HCT116 (cell line): ENCODE measurements around the gene SLC27A2. TPM values are rescaled to one million over a fixed set of nuclear protein-coding genes. Genes with fewer than 3 reads are reported as not detected.

Experiments
- ATAC-seq: fragments of 200-7000 bp; cut with Tn5 transposase; 2 replicates; pipeline ENCODE4 v1.9.1; 2020; ENCODE audit warnings: mild to moderate bottlenecking, moderate library complexity
- BruUV-seq: library from RNA; stranded (reverse); fragments of 400-500 nt; replicated peaks from 2 replicates; lab custom pipeline; 2021; lab: Mats Ljungman, UMichigan
- CTCF ChIA-PET: fragments of 300-600 bp; sonication (Branson Sonifier 250); formaldehyde crosslinking; loops from one replicate; lab custom pipeline; 2021; ENCODE audit warnings: antibody characterized with exemption; lab: Charles Lee
- POLR2A ChIA-PET: fragments of 300-600, 350-600 bp; sonication (Branson Sonifier 250); formaldehyde crosslinking; loops from one replicate; lab custom pipeline; 2021; ENCODE audit warnings: antibody characterized with exemption; lab: Charles Lee
- RAD21 ChIA-PET, 2 experiments: fragments of 300-600 bp; sonication (Branson Sonifier 250); formaldehyde crosslinking; loops; one replicate each; lab custom pipeline; 2023; ENCODE audit warnings: low total read pairs in 2 of 2; ENCODE audit not compliant: uncharacterized antibody in 2 of 2, unreplicated experiment in 2 of 2, low non-redundant PET in 1 of 2; lab: Charles Lee
- DNase-seq: peaks from one replicate; pipeline ENCODE4 v3.0.0-alpha.2; 2010; ENCODE audit warnings: low read depth, low spot score
- H2AFZ ChIP-seq: fragments of 200-600 bp; shearing (Covaris generic), sonication (generic); 2 replicates; pipeline ENCODE4 v1.6.1; 2017; ENCODE audit warnings: low read depth, mixed run types, mixed read lengths, antibody characterized with exemption, low read length; ENCODE audit not compliant: poor library complexity, severe bottlenecking
- H3K27ac ChIP-seq: 2 replicates; pipeline ENCODE4 v1.5.1; 2012; ENCODE audit warnings: low read depth, low read length
- H3K27me3 ChIP-seq: fragments of 200-600 bp; sonication (generic); 2 replicates; pipeline ENCODE4 v1.6.1; 2016; ENCODE audit warnings: mixed run types, low read length, mixed read lengths; ENCODE audit not compliant: insufficient read depth
- H3K36me3 ChIP-seq, 2 experiments: fragments of 200-500 bp in 1 of 2; fragments of 200-600 bp in 1 of 2; sonication (Bioruptor generic) in 1 of 2; sonication (generic) in 1 of 2; 2 replicates each; pipeline versions ENCODE4 v1.5.1 to v1.6.1; 2014 to 2016; ENCODE audit warnings: low read length in 2 of 2, inconsistent platforms in 1 of 2, mixed read lengths in 1 of 2, mixed run types in 1 of 2; ENCODE audit not compliant: insufficient read depth in 2 of 2, control insufficient read depth in 1 of 2
- H3K4me1 ChIP-seq, 2 experiments: fragments of 200-600 bp in 1 of 2; sonication (generic) in 1 of 2; 2 replicates each; pipeline versions ENCODE4 v1.5.1 to v1.6.1; 2012 to 2017; ENCODE audit warnings: low read length in 2 of 2, inconsistent platforms in 1 of 2, mild to moderate bottlenecking in 1 of 2, mixed read lengths in 1 of 2, mixed run types in 1 of 2, moderate library complexity in 1 of 2; ENCODE audit not compliant: insufficient read depth in 2 of 2, control insufficient read depth in 1 of 2
- H3K4me2 ChIP-seq: fragments of 200-600 bp; sonication (generic); 2 replicates; pipeline ENCODE4 v1.6.1; 2017; ENCODE audit warnings: mixed run types, low read length, mixed read lengths
- H3K4me3 ChIP-seq, 2 experiments: fragments of 200-600 bp in 1 of 2; sonication (generic) in 1 of 2; replicated peaks in 1 of 2; 2 replicates each; pipeline ENCODE4 v1.5.1; 2011 to 2016; ENCODE audit warnings: low read length in 2 of 2, control low read depth in 1 of 2, low read depth in 1 of 2, mild to moderate bottlenecking in 1 of 2, mixed read lengths in 1 of 2, mixed run types in 1 of 2
- H3K79me2 ChIP-seq: fragments of 200-600 bp; sonication (generic); 2 replicates; pipeline ENCODE4 v1.6.1; 2017; ENCODE audit warnings: mild to moderate bottlenecking, mixed run types, low read length, moderate library complexity, mixed read lengths; ENCODE audit not compliant: insufficient read depth
- H3K9ac ChIP-seq: fragments of 200-600 bp; sonication (generic); 2 replicates; pipeline ENCODE4 v1.6.1; 2016; ENCODE audit warnings: low read length, mixed read lengths
- H3K9me2 ChIP-seq: fragments of 200-600 bp; sonication (generic), shearing (Covaris generic); 2 replicates; pipeline ENCODE4 v1.6.1; 2017; ENCODE audit warnings: mixed run types, mild to moderate bottlenecking, moderate library complexity; ENCODE audit not compliant: insufficient read depth
- H3K9me3 ChIP-seq, 2 experiments: fragments of 200-500 bp in 1 of 2; fragments of 200-600 bp in 1 of 2; sonication (Bioruptor generic) in 1 of 2; sonication (generic) in 1 of 2; 2 replicates each; pipeline ENCODE4 v1.6.1; 2014 to 2017; ENCODE audit warnings: low read length in 2 of 2, mixed read lengths in 2 of 2, inconsistent platforms in 1 of 2, low read depth in 1 of 2, mild to moderate bottlenecking in 1 of 2, mixed run types in 1 of 2, moderate library complexity in 1 of 2; ENCODE audit not compliant: control insufficient read depth in 1 of 2, insufficient read depth in 1 of 2
- H4K20me1 ChIP-seq: fragments of 200-600 bp; sonication (generic), shearing (Covaris generic); 2 replicates; pipeline ENCODE4 v1.6.1; 2017; ENCODE audit warnings: mixed run types, mild to moderate bottlenecking, moderate library complexity; ENCODE audit not compliant: insufficient read depth
- EGR1 ChIP-seq: IDR thresholded peaks from 2 replicates; pipeline ENCODE4 v1.6.1; 2012; ENCODE audit warnings: low read depth
- ELF1 ChIP-seq: IDR thresholded peaks from 2 replicates; pipeline ENCODE4 v1.6.1; 2012; ENCODE audit warnings: low read depth, borderline replicate concordance
- FOSL1 ChIP-seq: IDR thresholded peaks from 2 replicates; pipeline ENCODE4 v1.6.1; 2012; ENCODE audit warnings: low read depth
- POLR2A ChIP-seq: IDR thresholded peaks from 2 replicates; pipeline ENCODE4 v1.7.0; 2011; ENCODE audit warnings: borderline replicate concordance; ENCODE audit not compliant: insufficient read depth, insufficient read length; ENCODE audit errors: extremely low read depth
- SIN3A ChIP-seq: IDR thresholded peaks from 2 replicates; pipeline ENCODE4 v1.6.1; 2012; ENCODE audit warnings: low read depth
- TCF7L2 ChIP-seq: IDR thresholded peaks from 2 replicates; pipeline ENCODE4 v1.7.0; 2011; ENCODE audit warnings: borderline replicate concordance, inconsistent platforms; ENCODE audit not compliant: insufficient read depth, insufficient read length; ENCODE audit errors: extremely low read depth
- YY1 ChIP-seq: IDR thresholded peaks from 2 replicates; pipeline ENCODE4 v1.6.1; 2011; ENCODE audit warnings: low read length, low read depth, moderate library complexity, mild to moderate bottlenecking; ENCODE audit not compliant: insufficient replicate concordance; ENCODE audit errors: extremely low read depth
- ZFX ChIP-seq: fragments of 450-650 bp; IDR thresholded peaks from 2 replicates; pipeline ENCODE4 v1.6.1; 2017
- intact Hi-C: fragments of 100-400 bp; cut with micrococcal nuclease; formaldehyde crosslinking; loops from 2 replicates; pipeline ENCODE4 v1.10.0; 2022
- total RNA-seq: library from RNA; stranded (reverse); gene quantifications from one replicate; pipeline ENCODE4 v1.2.1, GENCODE V29; 2021; ENCODE audit not compliant: unreplicated experiment
- TF ChIP-seq, protein P1 (sequence below): IDR thresholded peaks from 2 replicates; pipeline ENCODE4 v1.6.1; 2012
- TF ChIP-seq, protein P2 (sequence below): IDR thresholded peaks from 2 replicates; pipeline ENCODE4 v1.6.1; 2011; ENCODE audit warnings: mild to moderate bottlenecking, low read length, moderate library complexity; ENCODE audit not compliant: insufficient replicate concordance; ENCODE audit errors: extremely low read depth
- TF ChIP-seq, protein P3 (sequence below): IDR thresholded peaks from 2 replicates; pipeline ENCODE4 v1.6.1; 2012; ENCODE audit warnings: low read depth
- TF ChIP-seq, protein P4 (sequence below), 3 experiments: fragments of 200-600 bp in 1 of 3; sonication (generic) in 1 of 3; IDR thresholded peaks in 2 of 3; conservative IDR thresholded peaks in 1 of 3; 2 replicates each; pipeline ENCODE4 v1.5.1; 2012 to 2017; ENCODE audit warnings: low read depth in 2 of 3, low read length in 2 of 3, antibody characterized with exemption in 1 of 3, borderline replicate concordance in 1 of 3, control low read depth in 1 of 3, mild to moderate bottlenecking in 1 of 3, mixed read lengths in 1 of 3, mixed run types in 1 of 3, moderate library complexity in 1 of 3; ENCODE audit not compliant: insufficient read depth in 1 of 3

The SLC27A2 gene
- total RNA-seq, 1 experiment from 2014 or later, result 14.0 TPM

DNA sequence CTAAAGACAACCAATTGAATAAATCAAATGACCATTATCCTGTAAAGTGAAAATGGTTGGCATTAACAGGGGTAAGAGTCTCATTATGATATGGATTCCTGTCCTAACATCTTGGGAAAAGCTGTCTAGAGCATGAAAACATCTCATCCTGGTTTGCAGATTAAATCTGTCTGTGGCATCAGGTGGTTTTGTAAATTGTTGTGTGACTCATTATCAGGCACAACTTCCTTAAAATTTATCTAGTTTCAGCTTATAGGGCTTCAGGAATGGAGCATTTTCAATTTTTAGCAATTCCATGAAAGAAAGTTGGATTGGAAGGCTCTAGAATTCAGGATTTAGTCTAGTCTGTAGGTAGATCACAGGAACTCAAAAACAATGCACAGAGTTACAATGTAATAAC lies 31.1 kb upstream of the SLC27A2 start:
- BruUV-seq, result no TSS peak
- no peak overlapping the region for H3K27ac ChIP-seq
- POLR2A ChIA-PET, result no interaction called here
- RAD21 ChIA-PET, result no interaction called here
- H3K36me3 ChIP-seq, result no peaks in the 10 kb centered on the region
- H2AFZ ChIP-seq, result no peak overlapping the region
- no peak for ATAC-seq
- H3K9me3 ChIP-seq, result no peaks in the 10 kb centered on the region
- H3K27me3 ChIP-seq, result no peaks in the 10 kb centered on the region
- no peak for DNase-seq
- no peaks in the 10 kb centered on the region for H3K79me2 ChIP-seq
- TF ChIP-seq, protein P1, sequence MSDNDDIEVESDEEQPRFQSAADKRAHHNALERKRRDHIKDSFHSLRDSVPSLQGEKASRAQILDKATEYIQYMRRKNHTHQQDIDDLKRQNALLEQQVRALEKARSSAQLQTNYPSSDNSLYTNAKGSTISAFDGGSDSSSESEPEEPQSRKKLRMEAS, result no peak
- TF ChIP-seq, protein P2, sequence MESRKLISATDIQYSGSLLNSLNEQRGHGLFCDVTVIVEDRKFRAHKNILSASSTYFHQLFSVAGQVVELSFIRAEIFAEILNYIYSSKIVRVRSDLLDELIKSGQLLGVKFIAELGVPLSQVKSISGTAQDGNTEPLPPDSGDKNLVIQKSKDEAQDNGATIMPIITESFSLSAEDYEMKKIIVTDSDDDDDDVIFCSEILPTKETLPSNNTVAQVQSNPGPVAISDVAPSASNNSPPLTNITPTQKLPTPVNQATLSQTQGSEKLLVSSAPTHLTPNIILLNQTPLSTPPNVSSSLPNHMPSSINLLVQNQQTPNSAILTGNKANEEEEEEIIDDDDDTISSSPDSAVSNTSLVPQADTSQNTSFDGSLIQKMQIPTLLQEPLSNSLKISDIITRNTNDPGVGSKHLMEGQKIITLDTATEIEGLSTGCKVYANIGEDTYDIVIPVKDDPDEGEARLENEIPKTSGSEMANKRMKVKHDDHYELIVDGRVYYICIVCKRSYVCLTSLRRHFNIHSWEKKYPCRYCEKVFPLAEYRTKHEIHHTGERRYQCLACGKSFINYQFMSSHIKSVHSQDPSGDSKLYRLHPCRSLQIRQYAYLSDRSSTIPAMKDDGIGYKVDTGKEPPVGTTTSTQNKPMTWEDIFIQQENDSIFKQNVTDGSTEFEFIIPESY, result no peak
- TF ChIP-seq SIN3A (no peak), TCF7L2 (no peak), POLR2A (no peak), ELF1 (no peak)
- intact Hi-C loops, result no loop called here
- CTCF ChIA-PET, result interaction anchor here (5.8 kb wide), 1 partner anchor 165 kb away, joined by 116 read pairs; no protein-coding TSS in a partner anchor
- no peak overlapping the region for H3K4me2 ChIP-seq
- no peaks in the 10 kb centered on the region for H3K9me2 ChIP-seq
- H3K4me3 ChIP-seq, result no peak overlapping the region
- H3K9ac ChIP-seq, result no peak overlapping the region
- H4K20me1 ChIP-seq, result no peaks in the 10 kb centered on the region
- H3K4me1 ChIP-seq, result peaks cover 0 to 27% of the 10 kb centered on the region in 2 experiments; a peak in 2 of 4 replicates

GRCh38 chr15:50151476-50151875 lies 30.5 kb upstream of the SLC27A2 start:
- H4K20me1 ChIP-seq, result no peaks in the 10 kb centered on the region
- ATAC-seq (no peak), DNase-seq (no peak)
- no peak overlapping the region for H3K4me2 ChIP-seq
- ChIA-PET RAD21 (no interaction called here), CTCF (interaction anchor here (5.8 kb wide), 1 partner anchor 164 kb away, joined by 116 read pairs; no protein-coding TSS in a partner anchor), POLR2A (no interaction called here)
- intact Hi-C loops, result no loop called here
- H3K36me3 ChIP-seq, result no peaks in the 10 kb centered on the region
- no peak overlapping the region for H3K4me3 ChIP-seq
- no peak overlapping the region for H3K9ac ChIP-seq
- H3K27me3 ChIP-seq, result no peaks in the 10 kb centered on the region
- no peaks in the 10 kb centered on the region for H3K9me3 ChIP-seq
- H2AFZ ChIP-seq, result no peak overlapping the region
- BruUV-seq, result no TSS peak
- no peaks in the 10 kb centered on the region for H3K79me2 ChIP-seq
- no peak overlapping the region for H3K27ac ChIP-seq
- H3K4me1 ChIP-seq, result peaks cover 0 to 22% of the 10 kb centered on the region in 2 experiments; a peak in 2 of 4 replicates
- no peaks in the 10 kb centered on the region for H3K9me2 ChIP-seq
- TF ChIP-seq EGR1, result no peak
- no peak for TF ChIP-seq POLR2A
- TF ChIP-seq SIN3A, result no peak
- TF ChIP-seq, protein P3, sequence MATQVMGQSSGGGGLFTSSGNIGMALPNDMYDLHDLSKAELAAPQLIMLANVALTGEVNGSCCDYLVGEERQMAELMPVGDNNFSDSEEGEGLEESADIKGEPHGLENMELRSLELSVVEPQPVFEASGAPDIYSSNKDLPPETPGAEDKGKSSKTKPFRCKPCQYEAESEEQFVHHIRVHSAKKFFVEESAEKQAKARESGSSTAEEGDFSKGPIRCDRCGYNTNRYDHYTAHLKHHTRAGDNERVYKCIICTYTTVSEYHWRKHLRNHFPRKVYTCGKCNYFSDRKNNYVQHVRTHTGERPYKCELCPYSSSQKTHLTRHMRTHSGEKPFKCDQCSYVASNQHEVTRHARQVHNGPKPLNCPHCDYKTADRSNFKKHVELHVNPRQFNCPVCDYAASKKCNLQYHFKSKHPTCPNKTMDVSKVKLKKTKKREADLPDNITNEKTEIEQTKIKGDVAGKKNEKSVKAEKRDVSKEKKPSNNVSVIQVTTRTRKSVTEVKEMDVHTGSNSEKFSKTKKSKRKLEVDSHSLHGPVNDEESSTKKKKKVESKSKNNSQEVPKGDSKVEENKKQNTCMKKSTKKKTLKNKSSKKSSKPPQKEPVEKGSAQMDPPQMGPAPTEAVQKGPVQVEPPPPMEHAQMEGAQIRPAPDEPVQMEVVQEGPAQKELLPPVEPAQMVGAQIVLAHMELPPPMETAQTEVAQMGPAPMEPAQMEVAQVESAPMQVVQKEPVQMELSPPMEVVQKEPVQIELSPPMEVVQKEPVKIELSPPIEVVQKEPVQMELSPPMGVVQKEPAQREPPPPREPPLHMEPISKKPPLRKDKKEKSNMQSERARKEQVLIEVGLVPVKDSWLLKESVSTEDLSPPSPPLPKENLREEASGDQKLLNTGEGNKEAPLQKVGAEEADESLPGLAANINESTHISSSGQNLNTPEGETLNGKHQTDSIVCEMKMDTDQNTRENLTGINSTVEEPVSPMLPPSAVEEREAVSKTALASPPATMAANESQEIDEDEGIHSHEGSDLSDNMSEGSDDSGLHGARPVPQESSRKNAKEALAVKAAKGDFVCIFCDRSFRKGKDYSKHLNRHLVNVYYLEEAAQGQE, result no peak
- TF ChIP-seq ZFX, result no peak
- TF ChIP-seq FOSL1, result no peak
- TF ChIP-seq ELF1, result no peak
- TF ChIP-seq YY1, result no peak
- TF ChIP-seq, protein P4, sequence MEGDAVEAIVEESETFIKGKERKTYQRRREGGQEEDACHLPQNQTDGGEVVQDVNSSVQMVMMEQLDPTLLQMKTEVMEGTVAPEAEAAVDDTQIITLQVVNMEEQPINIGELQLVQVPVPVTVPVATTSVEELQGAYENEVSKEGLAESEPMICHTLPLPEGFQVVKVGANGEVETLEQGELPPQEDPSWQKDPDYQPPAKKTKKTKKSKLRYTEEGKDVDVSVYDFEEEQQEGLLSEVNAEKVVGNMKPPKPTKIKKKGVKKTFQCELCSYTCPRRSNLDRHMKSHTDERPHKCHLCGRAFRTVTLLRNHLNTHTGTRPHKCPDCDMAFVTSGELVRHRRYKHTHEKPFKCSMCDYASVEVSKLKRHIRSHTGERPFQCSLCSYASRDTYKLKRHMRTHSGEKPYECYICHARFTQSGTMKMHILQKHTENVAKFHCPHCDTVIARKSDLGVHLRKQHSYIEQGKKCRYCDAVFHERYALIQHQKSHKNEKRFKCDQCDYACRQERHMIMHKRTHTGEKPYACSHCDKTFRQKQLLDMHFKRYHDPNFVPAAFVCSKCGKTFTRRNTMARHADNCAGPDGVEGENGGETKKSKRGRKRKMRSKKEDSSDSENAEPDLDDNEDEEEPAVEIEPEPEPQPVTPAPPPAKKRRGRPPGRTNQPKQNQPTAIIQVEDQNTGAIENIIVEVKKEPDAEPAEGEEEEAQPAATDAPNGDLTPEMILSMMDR (IDR thresholded peaks at IDR 0.05 in 2 of 3, conservative IDR thresholded peaks at IDR 0.05 in 1 of 3; ENCODE audit: borderline replicate concordance in 1 of 3, insufficient read depth in 1 of 3, low read depth in 2 of 3, low read length in 2 of 3), result no peak
